Measurements from ENCODE around the gene VMO1.

- no peak for TF ChIP-seq CTCF (IDR thresholded peaks at IDR 0.05; ENCODE audit: extremely low read depth in 1 of 2, insufficient read depth in 1 of 2, low read depth in 1 of 2, low read length in 2 of 2)
- TF ChIP-seq POLR2AphosphoS5 (IDR thresholded peaks at IDR 0.05; ENCODE audit: insufficient read depth, low read depth, low read length): no peak
- TF ChIP-seq POLR2A (IDR thresholded peaks at IDR 0.05; ENCODE audit: low read depth, low read length): no peak
- TF ChIP-seq EZH2 (IDR thresholded peaks at IDR 0.05; ENCODE audit: borderline replicate concordance, low read depth, low read length, severe bottlenecking): no peak
- no peak for TF ChIP-seq MYC (IDR thresholded peaks at IDR 0.05; ENCODE audit: low read depth, low read length)
- no peak for TF ChIP-seq FOS (IDR thresholded peaks at IDR 0.05; ENCODE audit: borderline replicate concordance, insufficient read depth, low read length)
- TF ChIP-seq GATA2 (IDR thresholded peaks at IDR 0.05; ENCODE audit: insufficient read depth, insufficient read length, low read depth, low read length): no peak
Measured at GRCh38 chr17:4808378-4808767, 22.2 kb upstream of the VMO1 start.
